ENCODE measurements around the gene TMEM14C. TPM values are rescaled to one million over a fixed set of nuclear protein-coding genes. Genes with fewer than 3 reads are reported as not detected.

The TMEM14C gene
- polyA plus RNA-seq, 1 donor from 2014 or later, result 124 TPM

- no peak overlapping the region for H3K9ac ChIP-seq (ENCODE audit: low read length)
- no peaks in the 10 kb centered on the region for H3F3A ChIP-seq (ENCODE audit: insufficient read depth, low read length, poor library complexity, severe bottlenecking)
- H3K36me3 ChIP-seq (ENCODE audit: insufficient read depth, low read length), result no peaks in the 10 kb centered on the region
- H3K4me2 ChIP-seq (ENCODE audit: low read length), result no peak overlapping the region
- H3K79me2 ChIP-seq (replicated peaks; ENCODE audit: insufficient read depth, low read length), result peaks cover 10% of the 10 kb centered on the region
- H4K20me1 ChIP-seq (ENCODE audit: insufficient read depth), result no peaks in the 10 kb centered on the region
- no peaks in the 10 kb centered on the region for H3K9me3 ChIP-seq (ENCODE audit: low read length)
- no peak overlapping the region for H2AFZ ChIP-seq (ENCODE audit: low read depth, low read length)
- H3K27me3 ChIP-seq (ENCODE audit: insufficient read depth, low read depth, low read length), result no peaks in the 10 kb centered on the region
- no peaks in the 10 kb centered on the region for H3K9me2 ChIP-seq (ENCODE audit: insufficient read depth, low read length)
- H3K27ac ChIP-seq (ENCODE audit: low read length), result no peak overlapping the region
- H3K4me3 ChIP-seq (ENCODE audit: low read length), result no peak overlapping the region
- TF ChIP-seq REST (IDR thresholded peaks at IDR 0.05; ENCODE audit: borderline replicate concordance) (no peak), SMC3 (conservative IDR thresholded peaks at IDR 0.05; ENCODE audit: poor library complexity) (no peak), CTCF (IDR thresholded peaks at IDR 0.05; ENCODE audit: poor library complexity, severe bottlenecking) (no peak)
Measured at GRCh38 chr6:10725716-10726115, 2.8 kb downstream of the TMEM14C start.

GRCh38 chr6:10730254-10730653, 7.4 kb downstream of the TMEM14C start:
- Histone ChIP-seq H3K27ac (ENCODE audit: low read length) (no peak overlapping the region), H3F3A (ENCODE audit: insufficient read depth, low read length, poor library complexity, severe bottlenecking) (no peaks in the 10 kb centered on the region), H4K20me1 (ENCODE audit: insufficient read depth) (no peaks in the 10 kb centered on the region), H3K9me2 (ENCODE audit: insufficient read depth, low read length) (no peaks in the 10 kb centered on the region), H3K4me2 (ENCODE audit: low read length) (no peak overlapping the region), H2AFZ (ENCODE audit: low read depth, low read length) (no peak overlapping the region), H3K9me3 (ENCODE audit: low read length) (no peaks in the 10 kb centered on the region), H3K79me2 (replicated peaks; ENCODE audit: insufficient read depth, low read length) (no peaks in the 10 kb centered on the region), H3K27me3 (ENCODE audit: insufficient read depth, low read depth, low read length) (no peaks in the 10 kb centered on the region), H3K9ac (ENCODE audit: low read length) (no peak overlapping the region), H3K4me3 (ENCODE audit: low read length) (no peak overlapping the region), H3K36me3 (ENCODE audit: insufficient read depth, low read length) (no peaks in the 10 kb centered on the region)
- no peak for TF ChIP-seq EP300 (conservative IDR thresholded peaks at IDR 0.05; ENCODE audit: poor library complexity, severe bottlenecking)

GRCh38 chr6:10733151-10733715, 10.4 kb downstream of the TMEM14C start:
- H3K4me2 ChIP-seq (ENCODE audit: low read length), result no peak overlapping the region
- no peaks in the 10 kb centered on the region for H3K79me2 ChIP-seq (replicated peaks; ENCODE audit: insufficient read depth, low read length)
- H3K36me3 ChIP-seq (ENCODE audit: insufficient read depth, low read length), result no peaks in the 10 kb centered on the region
- no peaks in the 10 kb centered on the region for H3K9me3 ChIP-seq (ENCODE audit: low read length)
- no peaks in the 10 kb centered on the region for H3K27me3 ChIP-seq (ENCODE audit: insufficient read depth, low read depth, low read length)
- H3F3A ChIP-seq (ENCODE audit: insufficient read depth, low read length, poor library complexity, severe bottlenecking), result no peaks in the 10 kb centered on the region
- no peak overlapping the region for H3K4me3 ChIP-seq (ENCODE audit: low read length)
- no peak overlapping the region for H3K9ac ChIP-seq (ENCODE audit: low read length)
- TF ChIP-seq POLR2AphosphoS5 (IDR thresholded peaks at IDR 0.05), result no peak
- H3K27ac ChIP-seq (ENCODE audit: low read length), result no peak overlapping the region
- H4K20me1 ChIP-seq (ENCODE audit: insufficient read depth), result no peaks in the 10 kb centered on the region
- H3K9me2 ChIP-seq (ENCODE audit: insufficient read depth, low read length), result no peaks in the 10 kb centered on the region
- no peak overlapping the region for H2AFZ ChIP-seq (ENCODE audit: low read depth, low read length)

All from neural cell (in vitro differentiated cells).